Measurements from ENCODE around the gene COPS2.
"Not testable (repeated sequence)": the region's sequence is repeated elsewhere in the genome, so short reads cannot be mapped to it uniquely, and the experiment has no call there.

The COPS2 gene

GRCh38 chr15:49103002-49103401, 52.4 kb downstream of the COPS2 start:
- DNase-seq (ENCODE audit: low spot score), result peak; percentile 30

GRCh38 chr15:49101536-49101935, 53.9 kb downstream of the COPS2 start:
- DNase-seq (ENCODE audit: low spot score), result no peak

GRCh38 chr15:49096090-49096750, 59.2 kb downstream of the COPS2 start:
- no peak for DNase-seq (ENCODE audit: low spot score)

GRCh38 chr15:49094923-49095322, 60.5 kb downstream of the COPS2 start:
- no peak for DNase-seq (ENCODE audit: low spot score)

- DNase-seq (ENCODE audit: low spot score), result no peak
These were observed 61.9 kb downstream of the COPS2 start for GRCh38 chr15:49093252-49094105.

- no peak for DNase-seq (ENCODE audit: low spot score)
These were observed 66.4 kb downstream of the COPS2 start for GRCh38 chr15:49088996-49089395.

DNA sequence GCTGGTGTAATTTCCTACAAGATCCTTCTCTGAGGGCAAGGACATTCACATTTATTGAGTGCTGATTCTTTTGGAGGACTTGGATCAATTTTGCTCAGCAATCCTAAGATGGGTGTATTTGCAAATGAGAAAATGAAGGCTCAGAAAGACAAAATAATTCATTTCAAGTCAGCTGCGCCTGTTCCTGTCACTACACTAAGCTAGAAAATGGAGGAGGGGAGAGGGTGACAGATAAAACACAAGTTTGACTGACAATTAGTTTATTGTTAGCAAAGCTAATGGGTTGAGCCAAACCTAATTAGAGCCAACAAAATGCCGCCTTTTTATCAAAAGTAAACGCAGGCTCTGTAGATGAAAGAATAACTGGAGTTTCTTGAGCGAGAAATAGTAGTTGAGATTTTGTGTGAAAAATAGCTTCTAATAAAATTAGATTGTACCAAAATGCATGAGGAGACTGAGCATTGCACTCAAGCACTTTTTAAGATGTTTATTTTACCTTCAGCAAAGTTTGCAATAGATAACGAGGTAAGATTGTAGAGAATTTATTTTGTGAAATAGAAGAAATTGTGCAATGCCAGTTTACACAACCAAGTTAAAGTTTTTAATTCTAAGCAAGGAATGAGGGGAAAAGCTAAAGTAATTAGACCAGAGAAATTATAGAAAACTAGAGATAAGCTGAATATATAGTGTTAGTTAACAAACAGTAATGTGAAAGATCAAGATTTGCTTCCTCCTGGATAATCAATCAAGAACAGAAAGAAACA, 69.5 kb downstream of the COPS2 start:
- DNase-seq (ENCODE audit: low spot score), result no peak

DNA sequence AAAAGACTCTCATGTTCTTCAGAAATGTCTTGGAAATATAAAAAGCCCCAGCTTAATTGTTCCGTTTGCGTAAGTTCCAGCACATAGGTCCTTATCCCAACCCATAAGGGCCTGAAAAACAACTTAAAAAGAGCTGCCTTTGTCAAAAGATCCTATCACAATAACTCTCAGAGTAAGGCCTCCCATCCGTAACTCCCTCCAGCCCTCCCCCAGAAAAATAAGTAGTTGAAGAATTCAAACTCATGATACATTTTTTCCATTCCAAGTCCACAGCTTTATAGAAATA, 71.2 kb downstream of the COPS2 start:
- no peak for DNase-seq (ENCODE audit: low spot score)

DNA sequence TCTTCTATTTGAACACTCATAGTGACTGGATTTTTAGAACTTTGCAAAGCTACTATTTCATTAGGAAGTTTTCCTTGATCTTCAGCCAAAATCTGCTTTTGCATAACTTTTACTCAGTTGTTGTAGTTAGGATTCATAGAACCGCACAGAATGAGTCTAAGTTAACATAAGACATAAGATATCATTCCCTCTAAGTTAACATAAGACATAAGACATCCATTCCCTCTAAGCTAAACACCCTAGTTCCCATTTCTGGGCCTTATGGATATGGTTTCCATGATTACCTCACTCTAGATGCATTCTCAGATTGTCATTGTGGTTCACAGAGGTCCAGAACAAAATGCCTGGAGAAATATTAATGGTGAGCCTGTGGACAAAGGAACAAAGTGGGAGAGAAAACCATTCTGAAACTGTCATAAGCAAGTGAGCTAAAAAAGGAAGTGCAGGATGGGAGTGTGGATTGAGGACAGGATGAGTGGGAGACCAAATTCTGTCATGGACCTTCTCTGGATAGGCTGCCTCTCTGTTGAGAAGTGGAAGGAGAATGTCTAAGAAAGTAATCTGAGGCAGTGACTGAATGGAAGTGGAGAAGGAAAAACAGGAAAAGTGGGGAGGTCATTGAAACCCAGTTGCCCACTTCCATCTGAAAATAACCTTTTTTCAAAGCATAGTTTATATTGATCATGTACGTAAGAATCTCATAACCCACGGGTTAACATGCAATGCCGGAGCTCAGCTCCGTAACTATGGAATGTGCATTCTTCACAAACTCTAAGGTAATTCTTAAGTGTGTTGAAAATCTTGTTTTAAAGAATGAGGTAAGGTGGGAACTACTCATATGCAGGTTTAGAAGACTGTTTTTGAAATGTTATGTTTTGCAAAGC, 71.8 kb downstream of the COPS2 start:
- peak; percentile 13 for DNase-seq (ENCODE audit: low spot score)

GRCh38 chr15:49082960-49083359, 72.4 kb downstream of the COPS2 start:
- peak; percentile 55 for DNase-seq (ENCODE audit: low spot score)

DNA sequence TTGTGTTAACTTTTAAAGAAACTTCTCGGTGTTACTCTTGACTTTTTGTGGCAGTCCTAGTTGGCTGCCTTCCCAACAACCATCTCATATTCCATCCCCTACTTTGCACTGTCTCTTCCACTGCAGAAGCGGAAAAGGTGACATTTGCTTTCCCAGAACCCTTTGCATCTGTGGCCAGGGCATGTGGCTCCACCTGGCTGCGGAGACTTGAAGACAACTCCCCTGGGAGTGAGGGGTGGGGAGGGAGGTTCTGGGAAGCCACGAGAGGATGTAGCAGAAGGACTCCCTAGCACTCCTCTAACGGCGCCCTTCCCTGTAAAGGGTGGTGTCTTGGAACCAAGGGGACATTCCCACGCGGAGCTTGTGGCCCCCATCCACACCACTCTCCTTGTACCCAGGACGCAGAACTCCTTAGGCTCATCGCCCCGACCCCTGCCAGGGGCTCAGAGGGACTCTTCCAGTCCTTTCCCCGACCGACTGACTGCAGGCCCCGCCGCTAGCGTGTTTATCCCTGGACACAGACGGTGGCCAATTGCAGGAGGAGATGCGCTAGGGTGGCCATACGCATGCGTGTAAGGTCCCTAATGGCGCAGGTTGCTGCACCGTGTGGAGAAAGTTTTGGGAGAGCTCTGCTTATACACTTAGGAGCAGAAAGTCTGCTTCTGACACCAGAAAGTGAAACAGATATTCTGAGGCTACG, 75.9 kb downstream of the COPS2 start:
- DNase-seq (ENCODE audit: low spot score), result no peak

- no peak for DNase-seq (ENCODE audit: low spot score)
These were observed 79.5 kb downstream of the COPS2 start for GRCh38 chr15:49075881-49076280.

DNA sequence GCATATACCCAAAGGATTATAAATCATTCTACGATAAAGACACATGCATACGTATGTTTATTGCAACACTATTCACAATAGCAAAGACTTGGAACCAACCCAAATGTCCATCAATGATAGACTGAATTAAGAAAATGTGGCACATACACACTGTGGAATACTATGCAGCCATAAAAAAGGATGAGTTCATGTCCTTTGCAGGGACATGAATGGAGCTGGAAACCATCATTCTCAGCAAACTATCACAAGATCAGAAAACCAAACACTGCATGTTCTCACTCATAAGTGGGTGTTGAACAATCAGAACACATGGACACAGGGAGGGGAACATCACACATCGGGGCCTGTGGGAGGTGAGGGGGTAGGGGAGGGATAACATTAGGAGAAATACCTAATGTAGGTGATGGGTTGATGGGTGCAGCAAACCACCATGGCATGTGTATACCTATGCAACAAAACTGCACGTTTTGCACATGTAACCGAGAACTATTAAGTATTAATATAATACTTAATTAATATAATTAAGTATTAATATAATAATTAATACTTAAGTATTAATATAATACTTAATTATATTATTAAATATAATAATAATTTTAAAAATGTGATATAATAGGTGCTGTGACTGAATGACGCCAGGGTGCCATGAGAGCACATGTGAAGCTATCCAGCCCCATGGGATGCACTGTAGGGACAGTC, 80.7 kb downstream of the COPS2 start:
- DNase-seq (ENCODE audit: low spot score), result not testable (repeated sequence)

Data from GM03348 (cell line).